ENCODE measurements around the gene IGSF9B.

IGSF9B gene

DNA sequence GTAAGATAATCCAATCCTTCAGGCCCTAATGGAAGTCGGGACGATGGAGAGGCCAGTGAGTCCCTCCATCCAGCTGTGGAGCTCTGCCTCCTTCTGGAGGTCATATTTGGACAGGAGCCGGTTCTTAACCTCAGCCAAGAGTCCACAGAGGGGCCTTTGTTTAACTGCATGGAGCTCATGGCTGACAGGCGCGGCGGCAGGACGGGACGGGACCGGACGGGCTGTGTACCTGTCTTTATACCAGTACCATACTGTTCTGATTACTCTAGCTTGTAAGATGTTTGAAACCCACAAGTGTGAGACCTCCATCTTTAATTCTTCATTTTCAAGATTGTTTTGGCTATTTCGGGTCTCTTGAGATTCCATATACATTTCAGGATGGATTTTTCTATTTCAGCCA is 91.3 kb downstream of the IGSF9B start:
- Histone ChIP-seq H2AFZ (no peak overlapping the region), H3K9ac (no peak overlapping the region), H3K27me3 (ENCODE audit: control insufficient read depth, insufficient read depth, low read length) (no peaks in the 10 kb centered on the region), H3K79me2 (no peaks in the 10 kb centered on the region), H3K36me3 (ENCODE audit: control insufficient read depth, insufficient read depth, low read length) (no peaks in the 10 kb centered on the region), H3K4me1 (no peaks in the 10 kb centered on the region), H3K9me3 (ENCODE audit: control insufficient read depth, low read length) (no peaks in the 10 kb centered on the region), H3K27ac (no peak overlapping the region), H3K4me3 (ENCODE audit: low read depth, low read length) (no peak overlapping the region), H3K4me2 (ENCODE audit: low read length) (no peak overlapping the region)
- TF ChIP-seq, protein P1, sequence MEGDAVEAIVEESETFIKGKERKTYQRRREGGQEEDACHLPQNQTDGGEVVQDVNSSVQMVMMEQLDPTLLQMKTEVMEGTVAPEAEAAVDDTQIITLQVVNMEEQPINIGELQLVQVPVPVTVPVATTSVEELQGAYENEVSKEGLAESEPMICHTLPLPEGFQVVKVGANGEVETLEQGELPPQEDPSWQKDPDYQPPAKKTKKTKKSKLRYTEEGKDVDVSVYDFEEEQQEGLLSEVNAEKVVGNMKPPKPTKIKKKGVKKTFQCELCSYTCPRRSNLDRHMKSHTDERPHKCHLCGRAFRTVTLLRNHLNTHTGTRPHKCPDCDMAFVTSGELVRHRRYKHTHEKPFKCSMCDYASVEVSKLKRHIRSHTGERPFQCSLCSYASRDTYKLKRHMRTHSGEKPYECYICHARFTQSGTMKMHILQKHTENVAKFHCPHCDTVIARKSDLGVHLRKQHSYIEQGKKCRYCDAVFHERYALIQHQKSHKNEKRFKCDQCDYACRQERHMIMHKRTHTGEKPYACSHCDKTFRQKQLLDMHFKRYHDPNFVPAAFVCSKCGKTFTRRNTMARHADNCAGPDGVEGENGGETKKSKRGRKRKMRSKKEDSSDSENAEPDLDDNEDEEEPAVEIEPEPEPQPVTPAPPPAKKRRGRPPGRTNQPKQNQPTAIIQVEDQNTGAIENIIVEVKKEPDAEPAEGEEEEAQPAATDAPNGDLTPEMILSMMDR (IDR thresholded peaks at IDR 0.05) = no peak

DNA sequence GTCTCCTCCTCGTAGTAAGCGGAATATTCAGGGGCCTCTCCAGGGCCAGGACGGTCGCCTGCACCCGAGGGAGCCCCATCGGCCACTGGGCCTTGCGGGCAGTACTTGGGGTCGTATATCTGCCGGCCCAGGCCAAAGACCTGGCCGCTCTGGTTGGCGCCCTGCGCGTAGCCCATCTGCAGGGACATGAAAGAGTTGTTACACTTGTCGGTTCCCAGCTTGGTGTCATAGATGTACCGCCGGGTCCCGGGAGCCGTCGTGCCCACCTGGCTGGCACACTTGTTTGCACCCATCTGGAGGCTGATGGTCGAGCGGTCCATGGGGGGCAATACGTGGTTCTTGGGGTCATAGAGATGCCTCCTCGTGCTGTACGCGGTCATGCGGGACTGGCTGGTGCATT is 92.0 kb downstream of the IGSF9B start:
- no peak overlapping the region for H2AFZ ChIP-seq
- H3K79me2 ChIP-seq = no peaks in the 10 kb centered on the region
- no peaks in the 10 kb centered on the region for H3K9me3 ChIP-seq (ENCODE audit: control insufficient read depth, low read length)
- no peak overlapping the region for H3K27ac ChIP-seq
- no peaks in the 10 kb centered on the region for H3K27me3 ChIP-seq (ENCODE audit: control insufficient read depth, insufficient read depth, low read length)
- TF ChIP-seq, protein P1 (IDR thresholded peaks at IDR 0.05) = no peak
- no peak overlapping the region for H3K9ac ChIP-seq
- H3K4me2 ChIP-seq (ENCODE audit: low read length) = no peak overlapping the region
- no peak overlapping the region for H3K4me3 ChIP-seq (ENCODE audit: low read depth, low read length)
- no peaks in the 10 kb centered on the region for H3K36me3 ChIP-seq (ENCODE audit: control insufficient read depth, insufficient read depth, low read length)
- H3K4me1 ChIP-seq = no peaks in the 10 kb centered on the region

- no peak overlapping the region for H3K27ac ChIP-seq
- H2AFZ ChIP-seq = no peak overlapping the region
Observed at GRCh38 chr11:133860151-133860550, 96.6 kb downstream of the IGSF9B start.

More at GRCh38 chr11:133860151-133860550, 96.6 kb downstream of the IGSF9B start:
- Histone ChIP-seq H3K4me3 (ENCODE audit: low read depth, low read length) (no peak overlapping the region), H3K9me3 (ENCODE audit: control insufficient read depth, low read length) (no peaks in the 10 kb centered on the region), H3K36me3 (ENCODE audit: control insufficient read depth, insufficient read depth, low read length) (no peaks in the 10 kb centered on the region), H3K4me1 (no peaks in the 10 kb centered on the region), H3K9ac (no peak overlapping the region), H3K79me2 (no peaks in the 10 kb centered on the region), H3K4me2 (ENCODE audit: low read length) (no peak overlapping the region), H3K27me3 (ENCODE audit: control insufficient read depth, insufficient read depth, low read length) (no peaks in the 10 kb centered on the region)
- TF ChIP-seq, protein P1 (IDR thresholded peaks at IDR 0.05) = no peak
